ENCODE data around the gene FBLIM1. TPM values are rescaled to one million over a fixed set of nuclear protein-coding genes. Genes with fewer than 3 reads are reported as not detected.

FBLIM1 gene
- total RNA-seq, 1 experiment from 2014 or later, result 6.0 TPM

DNA sequence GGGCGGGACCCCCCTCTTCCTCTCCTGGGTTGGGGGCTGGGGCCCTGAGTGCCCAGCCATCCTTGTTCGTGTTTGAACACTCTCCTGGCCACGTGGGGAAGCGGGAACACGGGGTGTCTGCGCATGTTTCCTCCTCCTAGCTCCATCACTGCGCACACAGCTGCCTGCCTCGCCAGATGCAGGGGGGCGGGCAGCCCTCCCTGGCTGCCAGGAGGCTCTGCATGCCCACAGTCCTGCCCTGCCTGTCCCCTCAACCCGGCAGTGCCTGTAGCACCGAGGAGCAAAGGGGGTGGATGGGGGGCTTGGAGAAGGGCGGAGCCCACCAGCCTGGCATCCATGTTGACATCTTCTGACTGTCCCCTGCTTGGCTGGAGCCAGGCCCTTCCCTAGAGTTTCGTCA, 24.3 kb upstream of the FBLIM1 start:
- no peak for DNase-seq (ENCODE audit: low read depth, low spot score)
- intact Hi-C loops (cut with micrococcal nuclease), result no loop called here
- peaks cover 3 to 5% of the 10 kb centered on the region in 2 experiments; a peak in 1 of 4 replicates for H3K4me1 ChIP-seq (ENCODE audit: control insufficient read depth in 1 of 2, insufficient read depth in 2 of 2, low read length in 2 of 2)
- H3K9me2 ChIP-seq (ENCODE audit: insufficient read depth), result no peaks in the 10 kb centered on the region
- no peak for ATAC-seq
- H3K36me3 ChIP-seq (ENCODE audit: control insufficient read depth in 1 of 2, insufficient read depth in 2 of 2, low read length in 2 of 2), result peaks cover 0 to 5% of the 10 kb centered on the region in 2 experiments; a peak in 1 of 4 replicates
- no peak overlapping the region for H3K9ac ChIP-seq (ENCODE audit: low read length)
- H4K20me1 ChIP-seq (ENCODE audit: insufficient read depth), result no peaks in the 10 kb centered on the region
- H3K4me2 ChIP-seq (ENCODE audit: low read length), result no peak overlapping the region
- no peak overlapping the region for H3K27ac ChIP-seq (ENCODE audit: low read depth, low read length)
- TF ChIP-seq ZNF274 (IDR thresholded peaks at IDR 0.05; ENCODE audit: low read depth, low read length) (no peak), RAD21 (IDR thresholded peaks at IDR 0.05; ENCODE audit: low read depth) (no peak), ZFX (IDR thresholded peaks at IDR 0.05) (no peak), FOSL1 (IDR thresholded peaks at IDR 0.05; ENCODE audit: low read depth) (no peak), CBX3 (IDR thresholded peaks at IDR 0.05; ENCODE audit: low read depth) (no peak), ELF1 (IDR thresholded peaks at IDR 0.05; ENCODE audit: borderline replicate concordance, low read depth) (no peak), TCF7L2 (IDR thresholded peaks at IDR 0.05; ENCODE audit: borderline replicate concordance, extremely low read depth, insufficient read depth, insufficient read length) (no peak)
- TF ChIP-seq, protein P1, sequence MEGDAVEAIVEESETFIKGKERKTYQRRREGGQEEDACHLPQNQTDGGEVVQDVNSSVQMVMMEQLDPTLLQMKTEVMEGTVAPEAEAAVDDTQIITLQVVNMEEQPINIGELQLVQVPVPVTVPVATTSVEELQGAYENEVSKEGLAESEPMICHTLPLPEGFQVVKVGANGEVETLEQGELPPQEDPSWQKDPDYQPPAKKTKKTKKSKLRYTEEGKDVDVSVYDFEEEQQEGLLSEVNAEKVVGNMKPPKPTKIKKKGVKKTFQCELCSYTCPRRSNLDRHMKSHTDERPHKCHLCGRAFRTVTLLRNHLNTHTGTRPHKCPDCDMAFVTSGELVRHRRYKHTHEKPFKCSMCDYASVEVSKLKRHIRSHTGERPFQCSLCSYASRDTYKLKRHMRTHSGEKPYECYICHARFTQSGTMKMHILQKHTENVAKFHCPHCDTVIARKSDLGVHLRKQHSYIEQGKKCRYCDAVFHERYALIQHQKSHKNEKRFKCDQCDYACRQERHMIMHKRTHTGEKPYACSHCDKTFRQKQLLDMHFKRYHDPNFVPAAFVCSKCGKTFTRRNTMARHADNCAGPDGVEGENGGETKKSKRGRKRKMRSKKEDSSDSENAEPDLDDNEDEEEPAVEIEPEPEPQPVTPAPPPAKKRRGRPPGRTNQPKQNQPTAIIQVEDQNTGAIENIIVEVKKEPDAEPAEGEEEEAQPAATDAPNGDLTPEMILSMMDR (IDR thresholded peaks at IDR 0.05 in 2 of 3, conservative IDR thresholded peaks at IDR 0.05 in 1 of 3; ENCODE audit: borderline replicate concordance in 1 of 3, insufficient read depth in 1 of 3, low read depth in 2 of 3, low read length in 2 of 3), result no peak
- CTCF ChIA-PET, result no interaction called here
- H3K4me3 ChIP-seq (replicated peaks in 1 of 2; ENCODE audit: low read depth in 1 of 2, low read length in 2 of 2), result no peak overlapping the region
- H3K27me3 ChIP-seq (ENCODE audit: insufficient read depth, low read length), result no peaks in the 10 kb centered on the region
- no peaks in the 10 kb centered on the region for H3K79me2 ChIP-seq (ENCODE audit: insufficient read depth, low read length)
- POLR2A ChIA-PET, result no interaction called here
- H3K9me3 ChIP-seq (ENCODE audit: control insufficient read depth in 1 of 2, insufficient read depth in 1 of 2, low read depth in 1 of 2, low read length in 2 of 2), result no peaks in the 10 kb centered on the region
- no peak overlapping the region for H2AFZ ChIP-seq (ENCODE audit: low read depth, low read length, poor library complexity, severe bottlenecking)
- no TSS peak for BruUV-seq (replicated peaks)
- RAD21 ChIA-PET (ENCODE audit: low non-redundant PET in 1 of 2, low total read pairs in 2 of 2, uncharacterized antibody in 2 of 2, unreplicated experiment in 2 of 2), result no interaction called here

DNA sequence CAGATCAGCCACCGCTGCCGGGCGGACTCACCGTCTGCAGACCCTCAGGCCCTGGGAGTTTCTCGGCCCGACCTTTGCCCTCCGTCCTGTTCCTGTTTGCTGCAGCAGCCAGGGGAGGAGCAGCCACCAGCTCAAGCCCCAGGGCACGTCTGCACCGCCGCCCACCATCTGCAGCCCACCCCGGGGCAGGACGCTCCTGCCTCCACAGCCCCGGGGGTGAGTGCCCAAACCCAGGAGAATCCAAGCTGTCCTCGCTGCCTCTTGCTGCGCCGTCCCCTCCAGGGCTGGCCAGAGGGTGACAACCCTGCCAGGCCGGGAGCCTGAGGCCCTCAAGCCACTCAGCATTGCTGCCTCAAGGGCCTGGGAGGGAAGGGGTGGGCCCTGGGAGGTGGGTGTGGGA, 23.7 kb upstream of the FBLIM1 start:
- H4K20me1 ChIP-seq (ENCODE audit: insufficient read depth), result no peaks in the 10 kb centered on the region
- H3K4me2 ChIP-seq (ENCODE audit: low read length), result no peak overlapping the region
- H3K4me3 ChIP-seq (replicated peaks in 1 of 2; ENCODE audit: low read depth in 1 of 2, low read length in 2 of 2), result no peak overlapping the region
- H3K9ac ChIP-seq (ENCODE audit: low read length), result no peak overlapping the region
- DNase-seq (ENCODE audit: low read depth, low spot score) (no peak), ATAC-seq (no peak)
- H3K27ac ChIP-seq (ENCODE audit: low read depth, low read length), result no peak overlapping the region
- BruUV-seq (replicated peaks), result no TSS peak
- TF ChIP-seq, protein P2, sequence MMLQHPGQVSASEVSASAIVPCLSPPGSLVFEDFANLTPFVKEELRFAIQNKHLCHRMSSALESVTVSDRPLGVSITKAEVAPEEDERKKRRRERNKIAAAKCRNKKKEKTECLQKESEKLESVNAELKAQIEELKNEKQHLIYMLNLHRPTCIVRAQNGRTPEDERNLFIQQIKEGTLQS (IDR thresholded peaks at IDR 0.05), result no peak
- TF ChIP-seq CBX3 (IDR thresholded peaks at IDR 0.05; ENCODE audit: low read depth) (no peak), EZH2 (IDR thresholded peaks at IDR 0.05) (no peak), EGR1 (IDR thresholded peaks at IDR 0.05; ENCODE audit: low read depth) (no peak), POLR2AphosphoS5 (IDR thresholded peaks at IDR 0.05; ENCODE audit: low read depth, low read length) (no peak), POLR2A (IDR thresholded peaks at IDR 0.05; ENCODE audit: borderline replicate concordance, extremely low read depth, insufficient read depth, insufficient read length) (no peak), ZNF274 (IDR thresholded peaks at IDR 0.05; ENCODE audit: low read depth, low read length) (no peak), TCF7L2 (IDR thresholded peaks at IDR 0.05; ENCODE audit: borderline replicate concordance, extremely low read depth, insufficient read depth, insufficient read length) (no peak)
- H3K36me3 ChIP-seq (ENCODE audit: control insufficient read depth in 1 of 2, insufficient read depth in 2 of 2, low read length in 2 of 2), result peaks cover 0 to 5% of the 10 kb centered on the region in 2 experiments; a peak in 1 of 4 replicates
- no peaks in the 10 kb centered on the region for H3K27me3 ChIP-seq (ENCODE audit: insufficient read depth, low read length)
- ChIA-PET RAD21 (ENCODE audit: low non-redundant PET in 1 of 2, low total read pairs in 2 of 2, uncharacterized antibody in 2 of 2, unreplicated experiment in 2 of 2) (no interaction called here), POLR2A (no interaction called here), CTCF (no interaction called here)
- no peak overlapping the region for H2AFZ ChIP-seq (ENCODE audit: low read depth, low read length, poor library complexity, severe bottlenecking)
- no peaks in the 10 kb centered on the region for H3K9me3 ChIP-seq (ENCODE audit: control insufficient read depth in 1 of 2, insufficient read depth in 1 of 2, low read depth in 1 of 2, low read length in 2 of 2)
- intact Hi-C loops (cut with micrococcal nuclease), result no loop called here
- H3K9me2 ChIP-seq (ENCODE audit: insufficient read depth), result no peaks in the 10 kb centered on the region
- H3K79me2 ChIP-seq (ENCODE audit: insufficient read depth, low read length), result no peaks in the 10 kb centered on the region
- peaks cover 0 to 3% of the 10 kb centered on the region in 2 experiments; a peak in 1 of 4 replicates for H3K4me1 ChIP-seq (ENCODE audit: control insufficient read depth in 1 of 2, insufficient read depth in 2 of 2, low read length in 2 of 2)

Measured in HCT116 (cell line).